ENCODE data around the gene MYBBP1A.

DNA sequence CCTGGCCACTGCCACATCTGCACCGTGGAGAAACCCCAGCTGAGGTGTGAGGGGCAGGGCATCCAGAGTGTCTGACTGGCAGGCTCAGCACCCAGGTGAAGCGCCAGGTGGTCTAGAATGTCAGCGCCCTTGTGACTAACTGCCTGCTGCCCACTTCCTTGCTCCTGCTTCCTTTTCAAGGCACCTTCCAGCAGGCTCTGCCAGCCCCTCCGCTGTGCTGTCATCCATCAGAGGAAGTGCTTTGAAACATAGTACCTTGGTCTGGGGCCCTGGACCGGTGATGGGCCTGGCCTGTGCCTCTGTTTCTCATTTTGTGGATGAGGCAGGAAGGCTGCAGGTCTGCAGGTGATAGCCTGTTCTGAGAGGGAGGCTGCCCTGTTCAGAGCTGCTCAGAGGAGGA lies 51.0 kb downstream of the MYBBP1A start:
- TF ChIP-seq SUZ12 (IDR thresholded peaks at IDR 0.05; ENCODE audit: extremely low read depth, insufficient read depth, insufficient read length) (no peak), ZNF274 (IDR thresholded peaks at IDR 0.05; ENCODE audit: low read depth, low read length) (no peak)
